NB4 (cell line): ENCODE data around the gene RRAS2.

Experiments
- MYC ChIP-seq: IDR thresholded peaks from 2 replicates; pipeline ENCODE4 v1.6.1; 2011; ENCODE audit warnings: low read depth, low read length
- POLR2A ChIP-seq: IDR thresholded peaks from 2 replicates; pipeline ENCODE4 v1.6.1; 2011; ENCODE audit warnings: mild to moderate bottlenecking; ENCODE audit not compliant: insufficient read length; ENCODE audit errors: extremely low read depth

GRCh38 chr11:14300661-14301304, 58.2 kb downstream of the RRAS2 start:
- TF ChIP-seq POLR2A (no peak), MYC (no peak)
